Common myeloid progenitor, CD34-positive (primary cell): ENCODE measurements around the gene RUNX1.

Experiments
- CTCF ChIA-PET: fragments of 350-600 bp; sonication (Branson Sonifier 250); formaldehyde crosslinking; loops from one replicate; lab custom pipeline; 2021; ENCODE audit warnings: antibody characterized with exemption; lab: Charles Lee
- POLR2A ChIA-PET: fragments of 350-600 bp; sonication (Branson Sonifier 250); formaldehyde crosslinking; loops from one replicate; lab custom pipeline; 2021; ENCODE audit warnings: antibody characterized with exemption; lab: Charles Lee
- DNase-seq, 3 donors: peaks; one replicate each; pipeline versions ENCODE4 v3.0.0 to v3.0.0-alpha.2; 2013
- H3K27ac ChIP-seq, 2 experiments: 1 replicate in 1 of 2; 2 replicates in 1 of 2; pipeline ENCODE4 v1.7.0; 2013; ENCODE audit warnings: inconsistent platforms in 2 of 2, low read length in 2 of 2, mild to moderate bottlenecking in 2 of 2, low read depth in 1 of 2, moderate library complexity in 1 of 2; ENCODE audit not compliant: severe bottlenecking in 2 of 2, insufficient read depth in 1 of 2, poor library complexity in 1 of 2
- H3K27me3 ChIP-seq, 5 experiments: replicated peaks in 2 of 5; 1 replicate in 3 of 5; 2 replicates in 2 of 5; pipeline versions ENCODE4 v1.6.1 to v1.7.0; 2013; ENCODE audit warnings: low read length in 4 of 5, mild to moderate bottlenecking in 2 of 5, moderate library complexity in 2 of 5, inconsistent platforms in 1 of 5; ENCODE audit not compliant: insufficient read depth in 5 of 5, control insufficient read depth in 4 of 5
- H3K36me3 ChIP-seq, 4 experiments: 1 replicate in 2 of 4; 2 replicates in 2 of 4; pipeline versions ENCODE4 v1.6.1 to v1.7.0; 2013; ENCODE audit warnings: low read length in 3 of 4, control low read depth in 1 of 4, mild to moderate bottlenecking in 1 of 4; ENCODE audit not compliant: control insufficient read depth in 4 of 4, insufficient read depth in 4 of 4
- H3K4me1 ChIP-seq, 4 experiments: 1 replicate in 3 of 4; 2 replicates in 1 of 4; pipeline versions ENCODE4 v1.6.1 to v1.7.1; 2013; ENCODE audit warnings: low read length in 3 of 4, mild to moderate bottlenecking in 3 of 4, control low read depth in 1 of 4, inconsistent platforms in 1 of 4, moderate library complexity in 1 of 4; ENCODE audit not compliant: control insufficient read depth in 4 of 4, insufficient read depth in 4 of 4; ENCODE audit errors: control extremely low read depth in 1 of 4
- H3K4me3 ChIP-seq, 7 experiments: 1 replicate in 4 of 7; 2 replicates in 3 of 7; pipeline versions ENCODE4 v1.5.1 to v1.7.0; 2013; ENCODE audit warnings: mild to moderate bottlenecking in 7 of 7, low read length in 6 of 7, moderate library complexity in 6 of 7, inconsistent platforms in 2 of 7, low read depth in 2 of 7, control low read depth in 1 of 7; ENCODE audit not compliant: insufficient read depth in 4 of 7, control insufficient read depth in 1 of 7; ENCODE audit errors: extremely low read depth in 1 of 7
- H3K9me3 ChIP-seq, 5 experiments: 1 replicate in 4 of 5; 2 replicates in 1 of 5; pipeline versions ENCODE4 v1.6.1 to v1.7.1; 2013; ENCODE audit warnings: low read length in 4 of 5, mild to moderate bottlenecking in 2 of 5, inconsistent platforms in 1 of 5, low read depth in 1 of 5, moderate library complexity in 1 of 5; ENCODE audit not compliant: control insufficient read depth in 4 of 5, insufficient read depth in 2 of 5; ENCODE audit errors: control extremely low read depth in 1 of 5
- WGBS: methylation state at CpG from one replicate; pipeline ENCODE4 v1.1.5; 2013; ENCODE audit not compliant: insufficient coverage; 5-methylcytosine and 5-hydroxymethylcytosine counted together

Gene RUNX1

DNA sequence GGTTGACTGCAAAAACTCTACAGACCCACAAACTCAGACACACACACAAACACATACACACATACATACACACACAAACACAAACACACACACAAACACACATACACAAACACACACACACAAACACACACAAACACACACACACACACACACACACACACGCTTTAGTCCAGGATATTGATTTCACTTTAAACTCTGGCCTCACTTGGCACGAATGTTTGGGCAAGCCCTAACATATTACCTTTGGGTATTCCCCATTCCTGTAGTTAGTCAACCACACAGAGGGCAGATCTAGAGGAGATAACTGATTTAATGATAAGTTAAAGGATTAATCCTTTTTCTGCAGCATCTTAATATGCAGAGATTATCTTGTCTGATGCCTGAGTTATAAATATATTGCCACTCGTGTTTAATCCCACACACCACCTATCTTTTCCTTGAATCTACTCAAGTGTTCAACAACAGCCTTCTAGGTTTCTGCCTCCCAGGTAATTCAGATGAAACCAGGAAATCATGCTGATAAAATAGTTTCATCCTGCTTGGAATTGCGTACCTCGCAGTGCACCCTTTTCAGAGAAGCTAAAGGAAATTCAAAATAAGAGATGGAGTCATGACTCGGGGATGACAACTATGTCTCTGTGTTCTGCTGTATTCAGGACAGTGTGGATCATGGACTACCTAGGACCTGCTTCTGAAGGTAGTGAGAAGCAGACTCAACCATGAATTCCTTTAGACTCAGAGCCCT, 14.5 kb upstream of the RUNX1 start:
- Histone ChIP-seq H3K27ac (no peak overlapping the region), H3K4me3 (no peak overlapping the region), H3K36me3 (no peaks in the 10 kb centered on the region), H3K27me3 (no peaks in the 10 kb centered on the region), H3K9me3 (no peaks in the 10 kb centered on the region), H3K4me1 (no peaks in the 10 kb centered on the region)
- no peak for DNase-seq
- 96% methylated on average over 5 of the region's 6 CpGs for WGBS
- ChIA-PET CTCF (no interaction called here), POLR2A (no interaction called here)

DNA sequence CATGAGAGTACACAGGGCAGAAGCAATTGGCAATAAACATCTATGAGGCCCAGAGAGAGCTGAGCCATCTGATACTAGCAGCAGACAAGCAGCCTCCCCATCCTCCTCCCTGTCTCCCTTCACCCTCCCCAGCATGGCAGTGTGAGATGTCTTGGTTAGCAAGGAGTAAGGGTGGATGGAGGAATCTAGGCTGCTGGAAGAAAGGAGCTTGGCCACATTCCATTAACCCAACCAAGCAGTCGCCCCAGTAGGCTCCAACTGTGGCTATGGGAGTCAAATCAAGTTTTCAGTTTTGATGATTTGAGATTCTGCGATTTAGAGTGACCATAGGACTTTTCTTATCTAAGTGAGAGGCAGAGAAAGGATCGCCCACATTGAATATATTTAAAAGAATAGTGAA, 12.9 kb upstream of the RUNX1 start:
- no CpG with 5 or more reads among the region's 3 CpGs for WGBS
- Histone ChIP-seq H3K27ac (no peak overlapping the region), H3K4me3 (no peak overlapping the region), H3K27me3 (no peaks in the 10 kb centered on the region), H3K36me3 (no peaks in the 10 kb centered on the region), H3K4me1 (peaks cover 0 to 3% (median 0%) of the 10 kb centered on the region in 4 experiments), H3K9me3 (no peaks in the 10 kb centered on the region)
- no peak for DNase-seq
- ChIA-PET CTCF (no interaction called here), POLR2A (no interaction called here)

DNA sequence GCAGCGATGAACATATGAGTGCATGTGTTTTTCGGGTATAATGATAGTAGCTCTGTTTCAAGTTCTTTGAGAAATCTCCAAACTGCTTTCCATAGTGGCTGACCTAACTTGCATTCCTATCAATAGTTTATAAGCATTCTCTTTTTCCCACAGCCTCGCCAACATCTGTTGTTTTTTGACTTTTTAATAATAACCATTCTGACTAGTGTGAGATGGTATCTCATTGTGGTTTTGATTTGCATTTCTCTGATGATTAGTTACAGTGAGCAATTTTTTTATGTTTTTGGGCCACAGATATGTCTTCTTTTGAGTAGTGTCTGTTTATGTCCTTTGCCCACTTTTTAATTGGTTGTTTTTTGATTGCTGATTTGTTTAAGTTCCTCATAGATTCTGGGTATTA, 10.6 kb upstream of the RUNX1 start:
- no CpG with 5 or more reads among the region's 3 CpGs for WGBS
- no peak for DNase-seq
- ChIA-PET CTCF (no interaction called here), POLR2A (no interaction called here)
- H3K27ac ChIP-seq, result no peak overlapping the region
- no peaks in the 10 kb centered on the region for H3K9me3 ChIP-seq
- peaks cover 0 to 3% (median 0%) of the 10 kb centered on the region in 4 experiments for H3K4me1 ChIP-seq
- no peaks in the 10 kb centered on the region for H3K27me3 ChIP-seq
- no peaks in the 10 kb centered on the region for H3K36me3 ChIP-seq
- no peak overlapping the region for H3K4me3 ChIP-seq

DNA sequence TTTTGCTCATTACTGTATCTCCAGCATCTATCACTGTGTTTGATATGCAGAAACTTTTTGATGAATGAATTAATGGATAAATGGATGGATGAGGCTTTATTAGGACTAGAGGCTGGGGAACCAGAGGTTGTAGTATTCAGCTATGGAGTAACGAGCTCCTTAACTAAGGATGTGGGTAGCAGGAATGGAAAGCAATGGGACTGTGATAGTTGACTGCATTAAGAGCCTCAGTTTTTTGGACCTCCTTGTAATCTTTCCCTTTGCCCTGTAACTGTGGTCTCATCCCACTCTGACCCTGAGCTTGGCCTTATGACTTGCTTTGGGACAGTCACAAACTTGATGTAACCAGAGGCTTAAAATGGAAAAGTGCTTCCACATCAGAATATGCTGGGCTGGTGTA, 9.0 kb upstream of the RUNX1 start:
- POLR2A ChIA-PET, result no interaction called here
- Histone ChIP-seq H3K27me3 (no peaks in the 10 kb centered on the region), H3K4me1 (peaks cover 0 to 8% (median 4%) of the 10 kb centered on the region in 4 experiments), H3K27ac (no peak overlapping the region), H3K4me3 (no peak overlapping the region), H3K36me3 (no peaks in the 10 kb centered on the region), H3K9me3 (no peaks in the 10 kb centered on the region)
- CTCF ChIA-PET, result interaction anchor here (1.2 to 1.4 kb wide), 2 partner anchors 18 to 782 kb away, joined by 3 read pairs; no protein-coding TSS in a partner anchor
- WGBS, result 100% methylated on average over 1 of the region's 1 CpG
- no peak for DNase-seq

- CTCF ChIA-PET, result interaction anchor here (1.2 to 1.4 kb wide), 2 partner anchors 18 to 782 kb away, joined by 3 read pairs; no protein-coding TSS in a partner anchor
Measured at GRCh38 chr21:35057428-35057827, 8.3 kb upstream of the RUNX1 start.

GRCh38 chr21:35053356-35054096, 4.4 kb upstream of the RUNX1 start:
- peaks cover 22 to 42% (median 31%) of the 10 kb centered on the region in 4 experiments for H3K4me1 ChIP-seq

More at GRCh38 chr21:35057428-35057827, 8.3 kb upstream of the RUNX1 start:
- Histone ChIP-seq H3K36me3 (no peaks in the 10 kb centered on the region), H3K27me3 (no peaks in the 10 kb centered on the region), H3K4me3 (no peak overlapping the region), H3K4me1 (peaks cover 0 to 13% (median 4%) of the 10 kb centered on the region in 4 experiments), H3K9me3 (no peaks in the 10 kb centered on the region), H3K27ac (no peak overlapping the region)
- POLR2A ChIA-PET, result no interaction called here
- DNase-seq, result no peak
- WGBS, result 88% methylated on average over 7 of the region's 7 CpGs

DNA sequence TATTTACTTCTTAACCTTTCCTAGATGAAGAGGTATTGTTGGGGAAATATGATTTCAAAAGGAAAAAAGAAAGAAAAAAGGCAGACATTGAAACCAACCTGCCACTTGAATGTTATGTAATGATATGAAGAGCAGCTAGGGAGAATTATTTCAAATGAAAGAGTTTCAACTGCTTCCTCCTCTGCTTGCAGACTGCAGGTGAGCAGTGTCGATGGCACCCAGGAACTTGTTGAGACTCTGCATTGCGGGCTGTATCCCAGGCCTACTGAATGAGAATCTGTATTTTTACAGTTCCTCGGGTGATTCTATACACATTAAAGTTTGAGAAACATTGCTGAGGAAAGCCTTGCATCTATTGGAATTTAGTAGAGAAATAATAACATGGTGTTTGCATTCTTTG, 3.7 kb upstream of the RUNX1 start:
- H3K4me3 ChIP-seq, result no peak overlapping the region
- H3K36me3 ChIP-seq, result no peaks in the 10 kb centered on the region
- no peaks in the 10 kb centered on the region for H3K27me3 ChIP-seq
- no peak overlapping the region for H3K27ac ChIP-seq
- H3K4me1 ChIP-seq, result peaks cover 22 to 48% (median 32%) of the 10 kb centered on the region in 4 experiments
- POLR2A ChIA-PET, result no interaction called here
- CTCF ChIA-PET, result interaction anchor here (0.7 to 4.5 kb wide), 9 partner anchors 13 to 563 kb away, joined by 3 to 32 read pairs (median 5); no protein-coding TSS in a partner anchor
- H3K9me3 ChIP-seq, result no peaks in the 10 kb centered on the region
- WGBS, result 84% methylated on average over 2 of the region's 3 CpGs
- no peak for DNase-seq

More at GRCh38 chr21:35053356-35054096, 4.4 kb upstream of the RUNX1 start:
- peak in 1 of 3 donors; percentile 12 for DNase-seq
- ChIA-PET CTCF (interaction anchor here (1.1 to 4.5 kb wide), 6 partner anchors 13 to 455 kb away, joined by 3 to 32 read pairs (median 5); no protein-coding TSS in a partner anchor), POLR2A (no interaction called here)
- Histone ChIP-seq H3K36me3 (no peaks in the 10 kb centered on the region), H3K27ac (no peak overlapping the region), H3K27me3 (no peaks in the 10 kb centered on the region), H3K4me3 (no peak overlapping the region), H3K9me3 (no peaks in the 10 kb centered on the region)
- WGBS, result 92% methylated on average over 10 of the region's 11 CpGs
